Inflammatory macrophage treated with lipopolysaccharide for 1 hour (primary cell): Measurements from ENCODE around the gene TUBA3C.
"Not testable (repeated sequence)": the region's sequence is repeated elsewhere in the genome, so short reads cannot be mapped to it uniquely, and the experiment has no call there.

Experiments used
- DNase-seq, 2 donors: peaks; one replicate each; pipeline ENCODE4 v3.0.0-alpha.2; 2020 to 2022

The TUBA3C gene

GRCh38 chr13:19181621-19182485 lies at the start of gene TUBA3C:
TUBA3C (minus strand) TSS chr13:19181824; CDS start chr13:19181747, 77 bp downstream.
- DNase-seq, result no peak

- DNase-seq, result not testable (repeated sequence)
Observed at GRCh38 chr13:19207413-19207812, 25.8 kb upstream of the TUBA3C start.

GRCh38 chr13:19192622-19193021 lies 11.0 kb upstream of the TUBA3C start:
- not testable (repeated sequence) for DNase-seq

GRCh38 chr13:19189911-19190310 lies 8.3 kb upstream of the TUBA3C start:
- DNase-seq, result not testable (repeated sequence)

GRCh38 chr13:19189368-19189767 lies 7.7 kb upstream of the TUBA3C start:
- DNase-seq, result not testable (repeated sequence)

GRCh38 chr13:19185865-19186645 lies 4.4 kb upstream of the TUBA3C start:
- DNase-seq, result no peak

- DNase-seq, result no peak
Observed at GRCh38 chr13:19185086-19185864, 3.7 kb upstream of the TUBA3C start.

- DNase-seq, result no peak
Observed at GRCh38 chr13:19184176-19184575, 2.6 kb upstream of the TUBA3C start.

GRCh38 chr13:19183676-19184075 lies 2.1 kb upstream of the TUBA3C start:
- no peak for DNase-seq

- no peak for DNase-seq
Observed at GRCh38 chr13:19182536-19182935, 912 bp upstream of the TUBA3C start.

- DNase-seq, result no peak
Observed at GRCh38 chr13:19181021-19181620, 503 bp downstream of the TUBA3C start.

- DNase-seq, result no peak
Observed at GRCh38 chr13:19179916-19180315, 1.7 kb downstream of the TUBA3C start.

- no peak for DNase-seq
Observed at GRCh38 chr13:19178901-19179593, 2.6 kb downstream of the TUBA3C start.

- not testable (repeated sequence) for DNase-seq
Observed at GRCh38 chr13:19176981-19177776, 4.4 kb downstream of the TUBA3C start.

- no peak for DNase-seq
Observed at GRCh38 chr13:19173752-19174151, 7.9 kb downstream of the TUBA3C start.

- no peak for DNase-seq
Observed at GRCh38 chr13:19172647-19173030, 9.0 kb downstream of the TUBA3C start.

- no peak for DNase-seq
Observed at GRCh38 chr13:19172007-19172646, 9.5 kb downstream of the TUBA3C start.

GRCh38 chr13:19171563-19171962 lies 10.1 kb downstream of the TUBA3C start:
- DNase-seq, result no peak

- no peak for DNase-seq
Observed at GRCh38 chr13:19169991-19170390, 11.6 kb downstream of the TUBA3C start.

- no peak for DNase-seq
Observed at GRCh38 chr13:19169496-19169895, 12.1 kb downstream of the TUBA3C start.

GRCh38 chr13:19161308-19161707 lies 20.3 kb downstream of the TUBA3C start:
- no peak for DNase-seq
